ENCODE data around the gene MTMR2. TPM values are rescaled to one million over a fixed set of nuclear protein-coding genes. Genes with fewer than 3 reads are reported as not detected.

Gene MTMR2
- total and polyA plus RNA-seq, 9 of the 15 experiments (the other 6 are each of a cell fraction or from before 2014, with no cell fraction given): 12.6 to 35.8 (median 25.2) TPM

DNA sequence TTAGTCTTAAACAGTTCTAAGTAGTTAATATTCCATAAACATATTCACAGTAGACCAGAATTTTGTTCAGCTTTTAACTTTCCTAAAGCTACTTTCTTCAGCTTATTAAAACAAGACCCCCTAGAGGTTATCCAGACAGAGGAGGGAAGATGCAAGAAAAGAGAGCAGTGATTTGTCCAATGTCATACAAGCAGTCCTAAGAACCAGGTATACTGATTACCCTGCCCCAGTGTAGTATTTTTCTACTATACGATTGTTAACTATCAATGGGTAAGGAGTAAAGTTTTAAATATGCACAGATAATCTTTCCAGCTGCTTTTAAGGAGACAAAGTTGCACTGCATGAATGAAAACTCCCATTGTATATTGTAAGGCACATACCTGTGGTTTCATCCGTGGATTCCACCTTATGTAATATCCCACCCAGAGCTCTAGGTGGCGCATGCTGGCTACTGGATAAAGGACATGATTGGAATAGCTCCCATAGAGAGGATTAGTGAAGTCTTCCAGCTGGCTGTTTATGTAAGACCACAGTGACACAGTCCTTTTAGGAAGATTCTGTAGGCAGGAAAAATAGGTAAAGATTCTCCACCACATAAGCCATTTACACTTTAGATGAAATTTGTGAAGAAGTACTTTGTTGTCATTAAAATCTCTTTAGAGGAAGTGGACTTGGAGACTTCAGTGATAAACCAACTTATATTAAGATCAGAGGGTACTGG lies 88.0 kb downstream of the MTMR2 start (continued):
- TF ChIP-seq, protein P1, sequence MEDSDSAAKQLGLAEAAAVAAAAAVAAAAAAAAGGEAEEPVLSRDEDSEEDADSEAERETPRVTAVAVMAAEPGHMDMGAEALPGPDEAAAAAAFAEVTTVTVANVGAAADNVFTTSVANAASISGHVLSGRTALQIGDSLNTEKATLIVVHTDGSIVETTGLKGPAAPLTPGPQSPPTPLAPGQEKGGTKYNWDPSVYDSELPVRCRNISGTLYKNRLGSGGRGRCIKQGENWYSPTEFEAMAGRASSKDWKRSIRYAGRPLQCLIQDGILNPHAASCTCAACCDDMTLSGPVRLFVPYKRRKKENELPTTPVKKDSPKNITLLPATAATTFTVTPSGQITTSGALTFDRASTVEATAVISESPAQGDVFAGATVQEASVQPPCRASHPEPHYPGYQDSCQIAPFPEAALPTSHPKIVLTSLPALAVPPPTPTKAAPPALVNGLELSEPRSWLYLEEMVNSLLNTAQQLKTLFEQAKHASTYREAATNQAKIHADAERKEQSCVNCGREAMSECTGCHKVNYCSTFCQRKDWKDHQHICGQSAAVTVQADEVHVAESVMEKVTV (CRISPR knock-in tag; IDR thresholded peaks at IDR 0.05): peak; percentile 47; the same call in 1 of the 2 replicates
- no peak for TF ChIP-seq BCOR (IDR thresholded peaks at IDR 0.05)
- TF ChIP-seq EGR1 (conservative IDR thresholded peaks at IDR 0.05): no peak
- TF ChIP-seq MAFK (IDR thresholded peaks at IDR 0.05; ENCODE audit: low read length): 0 out of 2 replicates have a peak, but pooled peaks have one; percentile 13
- no peak for TF ChIP-seq SAP30 (IDR thresholded peaks at IDR 0.05; ENCODE audit: borderline replicate concordance, insufficient read depth, low read depth, low read length, poor library complexity, severe bottlenecking)

DNA sequence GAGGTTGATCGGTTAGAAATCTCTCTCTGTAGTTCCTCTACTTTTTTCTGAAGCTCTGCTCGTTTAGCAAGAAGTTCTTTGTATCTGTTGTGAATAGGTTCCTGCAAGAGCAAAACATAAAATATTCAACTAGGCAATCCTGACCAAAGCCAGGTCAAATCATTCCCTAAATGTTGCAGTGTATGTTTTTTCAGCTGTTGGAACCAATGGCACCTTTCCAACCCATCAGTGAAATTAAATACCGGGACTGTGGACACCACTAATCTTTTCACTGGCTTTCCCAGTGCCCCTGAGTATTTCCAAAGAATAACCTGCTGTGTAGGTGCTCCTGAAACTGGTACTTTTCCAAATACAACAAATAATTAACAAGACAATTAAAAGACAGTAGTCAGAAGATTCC lies 88.6 kb downstream of the MTMR2 start:
- Histone ChIP-seq H3K36me3 (ENCODE audit: control insufficient read depth, insufficient read depth, low read length) (peaks cover 82% of the 10 kb centered on the region), H3K9ac (ENCODE audit: insufficient read depth in 1 of 2, low read depth in 2 of 2, low read length in 2 of 2) (no peak overlapping the region), H3K4me2 (ENCODE audit: insufficient read depth, low read length) (no peak overlapping the region), H4K20me1 (replicated peaks; ENCODE audit: control insufficient read depth, insufficient read depth, low read length) (no peaks in the 10 kb centered on the region), H3K79me2 (ENCODE audit: control insufficient read depth, insufficient read depth, low read length) (no peaks in the 10 kb centered on the region), H3K4me1 (replicated peaks in 1 of 2; ENCODE audit: control insufficient read depth in 2 of 2, insufficient read depth in 2 of 2, low read length in 2 of 2) (no peaks in the 10 kb centered on the region), H3K9me1 (ENCODE audit: control insufficient read depth, insufficient read depth, low read length) (no peaks in the 10 kb centered on the region), H3K4me3 (no peak overlapping the region), H3K27ac (ENCODE audit: extremely low read depth, low read depth, low read length) (no peak overlapping the region), H3K9me3 (replicated peaks; ENCODE audit: control insufficient read depth, insufficient read depth, low read depth, low read length) (no peaks in the 10 kb centered on the region), H2AFZ (ENCODE audit: low read depth, low read length) (no peak overlapping the region), H3K27me3 (ENCODE audit: control insufficient read depth in 2 of 2, insufficient read depth in 2 of 2, low read length in 2 of 2) (no peaks in the 10 kb centered on the region)
- 87% methylated on average over 3 of the region's 3 CpGs for WGBS (ENCODE audit: insufficient coverage, low coverage, missing lambda C conversion rate)
- FAIRE-seq (no peak), DNase-seq (ENCODE audit: extremely low read depth in 1 of 4, low spot score in 3 of 4) (no peak), ATAC-seq (no peak)
- TF ChIP-seq ZNF253 (CRISPR knock-in tag; conservative IDR thresholded peaks at IDR 0.05) (no peak), SRF (CRISPR knock-in tag; IDR thresholded peaks at IDR 0.05) (no peak), NR3C1 (CRISPR knock-in tag; IDR thresholded peaks at IDR 0.05) (no peak)
- no TSS peak for BruUV-seq (replicated peaks)
- in situ Hi-C loops (cut with MboI) (no loop called here), intact Hi-C loops (cut with micrococcal nuclease) (no loop called here)
- ChIA-PET CTCF (ENCODE audit: low intra/inter-chr PET ratio) (interaction anchor here (0.6 to 1.0 kb wide), 3 partner anchors 508 to 590 kb away, joined by 3 to 6 read pairs (median 6); partner anchors contain the start of gene MAML2), POLR2A (interaction anchor here (0.6 to 1.3 kb wide), 2 partner anchors 12 to 508 kb away, joined by 3 to 5 read pairs; partner anchors contain the start of gene MAML2)
